ENCODE measurements around the gene VN1R5. TPM values are rescaled to one million over a fixed set of nuclear protein-coding genes. Genes with fewer than 3 reads are reported as not detected.

The VN1R5 gene
- total RNA-seq, 1 donor from 2014 or later: not detected

- H3K27me3 ChIP-seq: no peaks in the 10 kb centered on the region
- TF ChIP-seq, protein P1, sequence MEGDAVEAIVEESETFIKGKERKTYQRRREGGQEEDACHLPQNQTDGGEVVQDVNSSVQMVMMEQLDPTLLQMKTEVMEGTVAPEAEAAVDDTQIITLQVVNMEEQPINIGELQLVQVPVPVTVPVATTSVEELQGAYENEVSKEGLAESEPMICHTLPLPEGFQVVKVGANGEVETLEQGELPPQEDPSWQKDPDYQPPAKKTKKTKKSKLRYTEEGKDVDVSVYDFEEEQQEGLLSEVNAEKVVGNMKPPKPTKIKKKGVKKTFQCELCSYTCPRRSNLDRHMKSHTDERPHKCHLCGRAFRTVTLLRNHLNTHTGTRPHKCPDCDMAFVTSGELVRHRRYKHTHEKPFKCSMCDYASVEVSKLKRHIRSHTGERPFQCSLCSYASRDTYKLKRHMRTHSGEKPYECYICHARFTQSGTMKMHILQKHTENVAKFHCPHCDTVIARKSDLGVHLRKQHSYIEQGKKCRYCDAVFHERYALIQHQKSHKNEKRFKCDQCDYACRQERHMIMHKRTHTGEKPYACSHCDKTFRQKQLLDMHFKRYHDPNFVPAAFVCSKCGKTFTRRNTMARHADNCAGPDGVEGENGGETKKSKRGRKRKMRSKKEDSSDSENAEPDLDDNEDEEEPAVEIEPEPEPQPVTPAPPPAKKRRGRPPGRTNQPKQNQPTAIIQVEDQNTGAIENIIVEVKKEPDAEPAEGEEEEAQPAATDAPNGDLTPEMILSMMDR (IDR thresholded peaks at IDR 0.05): no peak
- no peaks in the 10 kb centered on the region for H3K9me3 ChIP-seq
- H3K36me3 ChIP-seq: peaks cover under 1% of the 10 kb centered on the region
- ATAC-seq: no peak
- H3K4me3 ChIP-seq: no peak overlapping the region
- H3K4me1 ChIP-seq: no peaks in the 10 kb centered on the region
- intact Hi-C loops (cut with DNase I): no loop called here
- H3K27ac ChIP-seq: no peak overlapping the region
- DNase-seq: no peak
Observed at GRCh38 chr1:247298124-247298481, 42.2 kb downstream of the VN1R5 start.

DNA sequence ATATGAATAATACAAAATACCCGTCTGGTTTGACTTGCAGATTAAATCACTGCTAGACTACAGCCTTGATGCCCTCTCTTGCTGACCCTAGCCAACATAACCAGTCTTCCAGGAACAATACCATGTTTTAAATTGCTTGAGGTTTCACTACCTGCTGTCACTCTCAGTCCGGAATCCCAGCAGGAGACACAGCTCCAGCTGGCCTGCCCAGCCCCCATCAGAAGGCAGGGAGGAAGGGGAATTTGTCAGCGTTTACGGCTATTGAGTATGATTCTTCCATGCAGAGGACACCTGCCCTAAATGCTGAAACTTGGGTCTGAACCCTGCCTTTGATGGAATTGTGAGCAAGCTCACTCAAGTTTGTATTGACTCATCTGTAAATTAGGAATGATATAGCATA, 42.8 kb downstream of the VN1R5 start:
- peak; percentile 1 for DNase-seq
- ATAC-seq: no peak
- Histone ChIP-seq H3K4me3 (no peak overlapping the region), H3K9me3 (no peaks in the 10 kb centered on the region), H3K27ac (no peak overlapping the region), H3K4me1 (no peaks in the 10 kb centered on the region), H3K36me3 (peaks cover 6% of the 10 kb centered on the region), H3K27me3 (no peaks in the 10 kb centered on the region)
- TF ChIP-seq, protein P1 (IDR thresholded peaks at IDR 0.05): no peak
- intact Hi-C loops (cut with DNase I): no loop called here

GRCh38 chr1:247299723-247300381, 44.0 kb downstream of the VN1R5 start:
- Histone ChIP-seq H3K27ac (no peak overlapping the region), H3K4me1 (no peaks in the 10 kb centered on the region), H3K36me3 (peaks cover 15% of the 10 kb centered on the region), H3K9me3 (no peaks in the 10 kb centered on the region), H3K27me3 (no peaks in the 10 kb centered on the region), H3K4me3 (no peak overlapping the region)
- TF ChIP-seq, protein P1 (IDR thresholded peaks at IDR 0.05): no peak
- ATAC-seq: no peak
- no peak for DNase-seq
- intact Hi-C loops (cut with DNase I): no loop called here

- TF ChIP-seq, protein P1 (IDR thresholded peaks at IDR 0.05): no peak
- ATAC-seq: no peak
- no peak overlapping the region for H3K4me3 ChIP-seq
- no peaks in the 10 kb centered on the region for H3K4me1 ChIP-seq
- no peaks in the 10 kb centered on the region for H3K27me3 ChIP-seq
- H3K27ac ChIP-seq: no peak overlapping the region
- no peak for DNase-seq
- peaks cover 21% of the 10 kb centered on the region for H3K36me3 ChIP-seq
- no peaks in the 10 kb centered on the region for H3K9me3 ChIP-seq
- intact Hi-C loops (cut with DNase I): no loop called here
Observed at GRCh38 chr1:247300491-247301175, 44.8 kb downstream of the VN1R5 start.

DNA sequence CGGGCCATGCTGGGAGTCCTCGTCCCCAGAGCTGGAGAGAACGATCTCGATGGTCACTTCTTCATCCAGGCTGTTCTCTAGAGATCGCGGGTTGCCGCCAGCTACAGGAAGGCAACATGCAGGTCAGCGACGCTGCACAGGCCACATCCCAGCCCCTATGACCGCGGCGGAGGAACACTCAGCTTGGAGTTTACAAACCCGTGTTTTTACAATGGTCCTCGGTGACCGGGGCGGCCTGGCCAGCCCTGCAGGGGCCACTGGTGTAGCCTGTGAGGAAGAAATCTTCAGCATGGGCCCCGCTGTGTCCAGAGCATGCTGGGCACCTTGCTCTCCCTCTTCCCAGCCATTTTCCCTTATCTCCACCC, 45.3 kb downstream of the VN1R5 start:
- Histone ChIP-seq H3K4me3 (no peak overlapping the region), H3K27ac (no peak overlapping the region), H3K4me1 (no peaks in the 10 kb centered on the region), H3K9me3 (no peaks in the 10 kb centered on the region), H3K36me3 (peaks cover 24% of the 10 kb centered on the region), H3K27me3 (no peaks in the 10 kb centered on the region)
- DNase-seq (no peak), ATAC-seq (no peak)
- intact Hi-C loops (cut with DNase I): no loop called here
- TF ChIP-seq, protein P1 (IDR thresholded peaks at IDR 0.05): no peak
